H1 (cell line): Measurements from ENCODE around the gene PPARA. TPM values are rescaled to one million over a fixed set of nuclear protein-coding genes. Genes with fewer than 3 reads are reported as not detected.

Experiments used
- CTCF ChIA-PET: fragments of 300-600 bp; sonication (Branson Sonifier 250); formaldehyde crosslinking; loops from one replicate; lab custom pipeline; 2021; ENCODE audit not compliant: partially characterized antibody; lab: Charles Lee
- POLR2A ChIA-PET: fragments of 300-600 bp; sonication (Branson Sonifier 250); formaldehyde crosslinking; loops from one replicate; lab custom pipeline; 2021; ENCODE audit warnings: inconsistent platforms; ENCODE audit not compliant: partially characterized antibody; lab: Charles Lee
- DNase-seq, 2 experiments: peaks; one replicate each; pipeline versions ENCODE4 v3.0.0 to v3.0.0-alpha.2; 2010 to 2022; ENCODE audit warnings: low spot score in 2 of 2, low read depth in 1 of 2, mixed read lengths in 1 of 2
- FAIRE-seq: peaks from 2 replicates; lab custom pipeline; 2011; peaks lifted over from hg19 to GRCh38; lab: Jason Lieb, UNC
- H2AFZ ChIP-seq: 2 replicates; pipeline ENCODE4 v1.8.1; 2012; ENCODE audit warnings: low read length, inconsistent platforms
- H2AK5ac ChIP-seq: 2 replicates; pipeline ENCODE4 v1.6.1; 2013; ENCODE audit warnings: low read depth, low read length
- H2BK120ac ChIP-seq: replicated peaks from 2 replicates; pipeline ENCODE3; 2013; ENCODE audit warnings: low read depth, low read length, inconsistent platforms
- H2BK12ac ChIP-seq: 2 replicates; pipeline ENCODE4 v1.6.1; 2013; ENCODE audit warnings: low read depth, low read length
- H2BK15ac ChIP-seq: 2 replicates; pipeline ENCODE4 v1.6.1; 2013; ENCODE audit warnings: low read length
- H2BK20ac ChIP-seq: 2 replicates; pipeline ENCODE4 v1.6.1; 2013; ENCODE audit warnings: low read length
- H2BK5ac ChIP-seq: 2 replicates; pipeline ENCODE4 v1.6.1; 2013; ENCODE audit warnings: low read depth, low read length
- H3K14ac ChIP-seq: 2 replicates; pipeline ENCODE4 v1.6.1; 2013; ENCODE audit warnings: inconsistent platforms; ENCODE audit not compliant: insufficient read length
- H3K18ac ChIP-seq: 2 replicates; pipeline ENCODE4 v1.6.1; 2013; ENCODE audit warnings: low read length; ENCODE audit errors: extremely low read depth
- H3K23ac ChIP-seq: 2 replicates; pipeline ENCODE4 v1.6.1; 2013; ENCODE audit warnings: inconsistent platforms; ENCODE audit not compliant: insufficient read length
- H3K23me2 ChIP-seq: 2 replicates; pipeline ENCODE4 v1.6.1; 2013; ENCODE audit warnings: low read depth, low read length
- H3K27ac ChIP-seq: 2 replicates; pipeline ENCODE4 v1.6.1; 2011; ENCODE audit warnings: low read depth, low read length, inconsistent platforms
- H3K27me3 ChIP-seq, 4 experiments: replicated peaks in 1 of 4; 1 replicate in 1 of 4; 2 replicates in 3 of 4; pipeline versions ENCODE4 v1.6.1 to v1.8.1; 2011 to 2013; ENCODE audit warnings: low read length in 3 of 4, mild to moderate bottlenecking in 3 of 4, inconsistent platforms in 2 of 4, mixed read lengths in 2 of 4, moderate library complexity in 1 of 4; ENCODE audit not compliant: control insufficient read depth in 3 of 4, insufficient read depth in 3 of 4; ENCODE audit errors: extremely low read depth in 1 of 4
- H3K36me3 ChIP-seq, 4 experiments: 2 replicates each; pipeline versions ENCODE4 v1.6.1 to v1.8.1; 2011 to 2013; ENCODE audit warnings: mild to moderate bottlenecking in 4 of 4, low read length in 3 of 4, moderate library complexity in 2 of 4, control low read depth in 1 of 4, inconsistent platforms in 1 of 4; ENCODE audit not compliant: insufficient read depth in 4 of 4, control insufficient read depth in 2 of 4
- H3K4ac ChIP-seq: replicated peaks from 2 replicates; pipeline ENCODE3; 2013; ENCODE audit warnings: low read length, low read depth, mixed read lengths, inconsistent platforms; ENCODE audit not compliant: insufficient read length
- H3K4me1 ChIP-seq, 4 experiments: replicated peaks in 1 of 4; 1 replicate in 1 of 4; 2 replicates in 3 of 4; pipeline versions ENCODE4 v1.6.1 to v1.8.1; 2011 to 2013; ENCODE audit warnings: low read length in 3 of 4, inconsistent platforms in 2 of 4, mixed read lengths in 1 of 4; ENCODE audit not compliant: insufficient read depth in 4 of 4, control insufficient read depth in 3 of 4
- H3K4me2 ChIP-seq, 2 experiments: 2 replicates each; pipeline versions ENCODE4 v1.6.1 to v1.8.1; 2011 to 2013; ENCODE audit warnings: low read depth in 2 of 2, low read length in 2 of 2, control low read depth in 1 of 2, inconsistent platforms in 1 of 2, mild to moderate bottlenecking in 1 of 2; ENCODE audit not compliant: insufficient read depth in 1 of 2
- H3K4me3 ChIP-seq, 4 experiments: fragments of 200-600, 300-600 bp in 1 of 4; sonication (generic), shearing (Covaris generic), sonication (Bioruptor Twin) in 1 of 4; 2 replicates each; pipeline versions ENCODE4 v1.5.1 to v1.8.1; 2011 to 2016; ENCODE audit warnings: low read length in 4 of 4, low read depth in 3 of 4, control low read depth in 2 of 4, inconsistent platforms in 2 of 4, mild to moderate bottlenecking in 2 of 4, mixed read lengths in 1 of 4, moderate library complexity in 1 of 4; ENCODE audit not compliant: insufficient read depth in 2 of 4; ENCODE audit errors: extremely low read depth in 1 of 4
- H3K56ac ChIP-seq: replicated peaks from 2 replicates; pipeline ENCODE3; 2013; ENCODE audit warnings: low read depth, mild to moderate bottlenecking, mixed read lengths, low read length, inconsistent platforms; ENCODE audit not compliant: insufficient read length
- H3K79me1 ChIP-seq: 2 replicates; pipeline ENCODE4 v1.6.1; 2013; ENCODE audit warnings: low read depth, low read length, control low read depth
- H3K79me2 ChIP-seq, 2 experiments: 2 replicates each; pipeline versions ENCODE4 v1.6.1 to v1.8.1; 2012 to 2013; ENCODE audit warnings: low read length in 2 of 2, mild to moderate bottlenecking in 2 of 2, inconsistent platforms in 1 of 2; ENCODE audit not compliant: insufficient read depth in 2 of 2, control insufficient read depth in 1 of 2
- H3K9ac ChIP-seq, 4 experiments: replicated peaks in 1 of 4; 1 replicate in 1 of 4; 2 replicates in 3 of 4; pipeline versions ENCODE4 v1.6.1 to v1.8.1; 2011 to 2013; ENCODE audit warnings: low read depth in 3 of 4, low read length in 3 of 4, control low read depth in 2 of 4, mild to moderate bottlenecking in 2 of 4, moderate library complexity in 2 of 4, inconsistent platforms in 1 of 4; ENCODE audit errors: extremely low read depth in 1 of 4
- H3K9me3 ChIP-seq, 2 experiments: 2 replicates each; pipeline versions ENCODE4 v1.6.1 to v1.8.1; 2012 to 2013; ENCODE audit warnings: mild to moderate bottlenecking in 2 of 2, moderate library complexity in 2 of 2, control low read depth in 1 of 2, inconsistent platforms in 1 of 2, low read depth in 1 of 2, low read length in 1 of 2, mixed read lengths in 1 of 2; ENCODE audit not compliant: insufficient read depth in 2 of 2
- H4K20me1 ChIP-seq, 2 experiments: replicated peaks in 1 of 2; 2 replicates each; pipeline versions ENCODE3 to v1.8.1; 2011 to 2013; ENCODE audit warnings: inconsistent platforms in 2 of 2, low read length in 2 of 2, mild to moderate bottlenecking in 1 of 2; ENCODE audit not compliant: insufficient read depth in 2 of 2, control insufficient read depth in 1 of 2
- H4K5ac ChIP-seq: 2 replicates; pipeline ENCODE4 v1.6.1; 2013; ENCODE audit warnings: low read length, low read depth, mixed read lengths, inconsistent platforms; ENCODE audit not compliant: insufficient read length
- H4K8ac ChIP-seq: 2 replicates; pipeline ENCODE4 v1.8.0; 2013; ENCODE audit warnings: mild to moderate bottlenecking, moderate library complexity, low read length, inconsistent platforms; ENCODE audit not compliant: insufficient read depth; ENCODE audit errors: extremely low read depth
- H4K91ac ChIP-seq: replicated peaks from 2 replicates; pipeline ENCODE3; 2013; ENCODE audit warnings: low read length, mixed read lengths, inconsistent platforms; ENCODE audit not compliant: insufficient read length
- ASH2L ChIP-seq: fragments of 200-600, 300-600 bp; sonication (generic); IDR thresholded peaks from one replicate; pipeline ENCODE4 v1.7.1; 2017; ENCODE audit warnings: low read length
- GABPA ChIP-seq: IDR thresholded peaks from 2 replicates; pipeline ENCODE4 v1.6.1; 2011; ENCODE audit warnings: mild to moderate bottlenecking, low read length, moderate library complexity, borderline replicate concordance; ENCODE audit not compliant: insufficient read depth
- JUN ChIP-seq: IDR thresholded peaks from 2 replicates; pipeline ENCODE4 v1.6.1; 2011; ENCODE audit warnings: low read depth, mild to moderate bottlenecking, improper control_type of control experiment, low read length
- POLR2AphosphoS5 ChIP-seq: IDR thresholded peaks from 2 replicates; pipeline ENCODE4 v1.6.1; 2011; ENCODE audit warnings: low read depth, low read length
- RBBP5 ChIP-seq: IDR thresholded peaks from 2 replicates; pipeline ENCODE4 v1.7.1; 2012; ENCODE audit warnings: low read depth, mild to moderate bottlenecking, inconsistent platforms, low read length, moderate library complexity, borderline replicate concordance
- RFX5 ChIP-seq: IDR thresholded peaks from 2 replicates; pipeline ENCODE4 v1.6.1; 2011; ENCODE audit warnings: low read depth, low read length, improper control_type of control experiment, borderline replicate concordance
- SP2 ChIP-seq: IDR thresholded peaks from 2 replicates; pipeline ENCODE4 v1.6.1; 2012; ENCODE audit warnings: mild to moderate bottlenecking, low read length, inconsistent platforms
- SRF ChIP-seq: IDR thresholded peaks from 2 replicates; pipeline ENCODE4 v1.6.1; 2011; ENCODE audit warnings: mild to moderate bottlenecking, low read depth, low read length, moderate library complexity
- TAF7 ChIP-seq: optimal IDR thresholded peaks from 2 replicates; pipeline ENCODE3; 2011; ENCODE audit warnings: low read depth, mild to moderate bottlenecking, inconsistent platforms, low read length, moderate library complexity, borderline replicate concordance
- WGBS, 2 experiments: shearing (Covaris generic) in 1 of 2; methylation state at CpG; one replicate each; pipeline versions ENCODE4 v1.1.6 to v1.1.7; 2013 to 2015; ENCODE audit warnings: low lambda C conversion rate in 2 of 2, mixed read lengths in 2 of 2, inconsistent platforms in 1 of 2, low coverage in 1 of 2, missing lambda C conversion rate in 1 of 2; ENCODE audit not compliant: insufficient replicate concordance in 2 of 2, insufficient coverage in 1 of 2, insufficient read length in 1 of 2; ENCODE audit errors: extremely low coverage in 1 of 2, missing lambda C conversion rate in 1 of 2; 5-methylcytosine and 5-hydroxymethylcytosine counted together
- polyA plus RNA-seq, 7 experiments: library from polyadenylated mRNA; depleted of rRNA in 3 of 7; stranded (reverse) in 5 of 7; unstranded in 2 of 7; fragments of >200 nt in 5 of 7; fragments of 200-250 nt in 2 of 7; gene quantifications; 1 replicate in 5 of 7; 2 replicates in 1 of 7; 4 replicates in 1 of 7; pipeline versions ENCODE4 v1.2.1 to v1.2.3, GENCODE V29; 2011 to 2013; ENCODE audit warnings: missing spikeins in 2 of 7, mixed read lengths in 2 of 7
- total RNA-seq: library from RNA; stranded (reverse); fragmentation: NEBNext Ultra II Directional; extraction: Animal tissue kit (Norgen Biotek cat#: 25700); gene quantifications from 2 replicates; pipeline ENCODE4 v1.2.1, GENCODE V29; 2021

PPARA gene
- total and polyA plus RNA-seq, 2 of the 8 experiments (the other 6 are each of a cell fraction or from before 2014, with no cell fraction given): 3.1 to 8.2 TPM

- no peaks in the 10 kb centered on the region for H4K20me1 ChIP-seq
- no peak for DNase-seq
- no peak overlapping the region for H2AK5ac ChIP-seq
- TF ChIP-seq SP2 (no peak), RBBP5 (no peak), RFX5 (no peak), ASH2L (no peak), SRF (no peak), JUN (no peak), TAF7 (no peak), GABPA (no peak), POLR2AphosphoS5 (no peak)
- H2BK20ac ChIP-seq: no peak overlapping the region
- WGBS, 2 experiments: 89% methylated on average over 16 of the region's 16 CpGs; no CpG with 5 or more reads in 1 of the 2 experiments
- no peak overlapping the region for H3K4ac ChIP-seq
- peaks cover 0 to 3% (median 0%) of the 10 kb centered on the region in 4 experiments; a peak in 1 of 8 replicates for H3K36me3 ChIP-seq
- H3K23me2 ChIP-seq: peaks cover 3% of the 10 kb centered on the region; the same call in 1 of the 2 replicates
- no peak overlapping the region for H3K14ac ChIP-seq
- no peaks in the 10 kb centered on the region for H3K79me2 ChIP-seq
- no peak overlapping the region for H3K9ac ChIP-seq
- H2BK12ac ChIP-seq: no peak overlapping the region
- H3K27me3 ChIP-seq: no peaks in the 10 kb centered on the region; a peak in 1 of 7 replicates
- H3K27ac ChIP-seq: no peak overlapping the region
- no peak overlapping the region for H3K4me2 ChIP-seq
- H4K8ac ChIP-seq: no peak overlapping the region
- H2AFZ ChIP-seq: no peak overlapping the region
- no peak overlapping the region for H3K56ac ChIP-seq
- FAIRE-seq: no peak
- no peak overlapping the region for H3K18ac ChIP-seq
- H2BK5ac ChIP-seq: no peak overlapping the region
- no peak overlapping the region for H4K5ac ChIP-seq
- no peak overlapping the region for H4K91ac ChIP-seq
- CTCF ChIA-PET: interaction anchor here (0.8 to 2.1 kb wide), 8 partner anchors 8 to 318 kb away, joined by 3 to 8 read pairs (median 3); partner anchors contain the start of gene PKDREJ
- no peaks in the 10 kb centered on the region; the same call in 1 of the 2 replicates for H3K79me1 ChIP-seq
- H3K4me3 ChIP-seq: no peak overlapping the region
- H2BK120ac ChIP-seq: no peak overlapping the region
- POLR2A ChIA-PET: interaction anchor here (1.2 kb wide), 1 partner anchor 109 kb away, joined by 3 read pairs; no protein-coding TSS in a partner anchor
- no peak overlapping the region for H3K23ac ChIP-seq
- H2BK15ac ChIP-seq: no peak overlapping the region
- H3K9me3 ChIP-seq: no peaks in the 10 kb centered on the region
- no peaks in the 10 kb centered on the region; a peak in 1 of 7 replicates for H3K4me1 ChIP-seq
Observed at GRCh38 chr22:46245511-46245910, 95.2 kb downstream of the PPARA start.
